Thyroid gland (tissue), 4 donors: ENCODE data around the gene MLF2. TPM values are rescaled to one million over a fixed set of nuclear protein-coding genes. Genes with fewer than 3 reads are reported as not detected.

ENCODE experiments used
- DNase-seq, 2 donors: peaks; one replicate each; pipeline ENCODE4 v3.0.0-alpha.2; 2019
- H3K27ac ChIP-seq, 3 donors: fragments of 200-600 bp; sonication (generic); 1 replicate in 2 of 3; 2 replicates in 1 of 3; pipeline ENCODE4 v1.5.1; 2016 to 2019; ENCODE audit warnings: mild to moderate bottlenecking in 1 of 3, moderate library complexity in 1 of 3
- H3K27me3 ChIP-seq: fragments of 200-600 bp; sonication (generic); one replicate; pipeline ENCODE4 v1.5.1; 2019
- H3K36me3 ChIP-seq, 2 donors: fragments of 200-600 bp; sonication (generic); one replicate each; pipeline ENCODE4 v1.5.1; 2016 to 2019
- H3K4me1 ChIP-seq, 2 donors: fragments of 200-600 bp; sonication (generic); one replicate each; pipeline ENCODE4 v1.5.1; 2017 to 2019
- H3K4me3 ChIP-seq, 3 donors: fragments of 200-600 bp; sonication (generic); replicated peaks in 1 of 3; 1 replicate in 2 of 3; 2 replicates in 1 of 3; pipeline ENCODE4 v1.5.1; 2016; ENCODE audit warnings: mild to moderate bottlenecking in 1 of 3
- H3K9me3 ChIP-seq: fragments of 200-600 bp; sonication (generic); one replicate; pipeline ENCODE4 v1.5.1; 2017
- CTCF ChIP-seq, 6 experiments: fragments of 200-600 bp in 3 of 6; fragments of 450-650 bp in 3 of 6; sonication (generic) in 3 of 6; IDR thresholded peaks; one replicate each; pipeline ENCODE4 v1.5.1; 2016 to 2019; ENCODE audit warnings: antibody characterized with exemption in 6 of 6, mild to moderate bottlenecking in 2 of 6, inconsistent platforms in 1 of 6, moderate library complexity in 1 of 6
- POLR2A ChIP-seq, 2 donors: fragments of 450-650 bp; IDR thresholded peaks; one replicate each; pipeline ENCODE4 v1.6.1; 2017; ENCODE audit warnings: antibody characterized with exemption in 2 of 2, mild to moderate bottlenecking in 2 of 2, moderate library complexity in 1 of 2
- WGBS, 2 donors: methylation state at CpG; one replicate each; pipeline ENCODE4 v1.1.5; 2017; 5-methylcytosine and 5-hydroxymethylcytosine counted together
- intact Hi-C: fragments of 100-400 bp; cut with DNase I; formaldehyde crosslinking; loops from one replicate; pipeline ENCODE4 v1.15.1; 2023
- total RNA-seq, 4 donors: library from RNA; depleted of rRNA; stranded (reverse); fragments of >200 nt; gene quantifications; one replicate each; pipeline ENCODE4 v1.2.3, GENCODE V29; 2016

Gene MLF2
- total RNA-seq, 4 donors from 2014 or later: 110 to 253 (median 196) TPM

- Histone ChIP-seq H3K4me3 (peak overlapping the region; percentile 63 to 96 (median 86)), H3K27ac (peak overlapping the region; percentile 98 to 99 (median 99)), H3K4me1 (peaks cover 4 to 16% of the 10 kb centered on the region in 2 donors), H3K27me3 (no peaks in the 10 kb centered on the region), H3K9me3 (no peaks in the 10 kb centered on the region), H3K36me3 (peaks cover 37 to 39% of the 10 kb centered on the region in 2 donors)
- WGBS, 2 donors: 8 to 9% methylated on average over 10 to 15 of the region's 24 CpGs
- intact Hi-C loops: no loop called here
- peak; percentile 47 to 60 for DNase-seq
- TF ChIP-seq CTCF (IDR thresholded peaks at IDR 0.05) (no peak), POLR2A (IDR thresholded peaks at IDR 0.05) (no peak)
Observed at GRCh38 chr12:6752167-6752920, 597 bp downstream of the MLF2 start.

- Histone ChIP-seq H3K4me3 (no peak overlapping the region), H3K27me3 (no peaks in the 10 kb centered on the region), H3K27ac (peak overlapping the region in 1 of 3 donors; percentile 99), H3K4me1 (peaks cover 4 to 16% of the 10 kb centered on the region in 2 donors), H3K36me3 (peaks cover 38 to 44% of the 10 kb centered on the region in 2 donors), H3K9me3 (no peaks in the 10 kb centered on the region)
- WGBS, 2 donors: 80 to 88% methylated on average over 7 of the region's 7 CpGs
- intact Hi-C loops: no loop called here
- no peak for TF ChIP-seq CTCF (IDR thresholded peaks at IDR 0.05)
- no peak for TF ChIP-seq POLR2A (IDR thresholded peaks at IDR 0.05)
- DNase-seq: no peak
Observed at GRCh38 chr12:6751767-6752166, 1.2 kb downstream of the MLF2 start.

- Histone ChIP-seq H3K36me3 (peaks cover 38 to 45% of the 10 kb centered on the region in 2 donors), H3K27ac (no peak overlapping the region), H3K27me3 (no peaks in the 10 kb centered on the region), H3K4me3 (no peak overlapping the region), H3K4me1 (peaks cover 4 to 16% of the 10 kb centered on the region in 2 donors), H3K9me3 (no peaks in the 10 kb centered on the region)
- no peak for TF ChIP-seq POLR2A (IDR thresholded peaks at IDR 0.05)
- TF ChIP-seq CTCF (IDR thresholded peaks at IDR 0.05): no peak
- no peak for DNase-seq
- 90 to 92% methylated on average over 3 to 4 of the region's 4 CpGs for WGBS, 2 donors
- intact Hi-C loops: no loop called here
Observed at GRCh38 chr12:6750506-6750905, 2.4 kb downstream of the MLF2 start.

GRCh38 chr12:6748761-6749160, 4.2 kb downstream of the MLF2 start:
- no peaks in the 10 kb centered on the region for H3K9me3 ChIP-seq
- intact Hi-C loops: no loop called here
- no peak for TF ChIP-seq CTCF (IDR thresholded peaks at IDR 0.05)
- TF ChIP-seq POLR2A (IDR thresholded peaks at IDR 0.05): no peak
- WGBS, 2 donors: 94 to 96% methylated on average over 16 to 21 of the region's 28 CpGs
- DNase-seq: no peak
- no peak overlapping the region for H3K27ac ChIP-seq
- H3K4me3 ChIP-seq: no peak overlapping the region
- H3K27me3 ChIP-seq: no peaks in the 10 kb centered on the region
- peaks cover 4 to 10% of the 10 kb centered on the region in 2 donors for H3K4me1 ChIP-seq
- H3K36me3 ChIP-seq: peaks cover 38 to 45% of the 10 kb centered on the region in 2 donors

GRCh38 chr12:6747216-6747615, 5.7 kb downstream of the MLF2 start:
- DNase-seq: no peak
- Histone ChIP-seq H3K27me3 (no peaks in the 10 kb centered on the region), H3K4me3 (no peak overlapping the region), H3K36me3 (peaks cover 38 to 45% of the 10 kb centered on the region in 2 donors), H3K9me3 (no peaks in the 10 kb centered on the region), H3K27ac (no peak overlapping the region), H3K4me1 (peaks cover 2 to 7% of the 10 kb centered on the region in 2 donors)
- TF ChIP-seq POLR2A (IDR thresholded peaks at IDR 0.05): no peak
- WGBS, 2 donors: 74 to 81% methylated on average over 4 of the region's 4 CpGs
- intact Hi-C loops: no loop called here
